HG03045 (cell line): ENCODE measurements around the gene GNL2.
A peak's percentile ranks its signal among the peaks of the same experiment; 100 is the strongest.

Source experiments
- ATAC-seq: cut with Tn5 transposase; IDR thresholded peaks from one replicate; pipeline ENCODE4 v1.9.1; 2021; ENCODE audit warnings: mild to moderate bottlenecking, moderate library complexity; ENCODE audit not compliant: unreplicated experiment

Gene GNL2

GRCh38 chr1:37595440-37596181 is at the start of gene GNL2:
Gene GNL2, minus strand, starts transcription at chr1:37595937. Its CDS starts 115 bp downstream, at chr1:37595822.
- peak; percentile 98 for ATAC-seq

DNA sequence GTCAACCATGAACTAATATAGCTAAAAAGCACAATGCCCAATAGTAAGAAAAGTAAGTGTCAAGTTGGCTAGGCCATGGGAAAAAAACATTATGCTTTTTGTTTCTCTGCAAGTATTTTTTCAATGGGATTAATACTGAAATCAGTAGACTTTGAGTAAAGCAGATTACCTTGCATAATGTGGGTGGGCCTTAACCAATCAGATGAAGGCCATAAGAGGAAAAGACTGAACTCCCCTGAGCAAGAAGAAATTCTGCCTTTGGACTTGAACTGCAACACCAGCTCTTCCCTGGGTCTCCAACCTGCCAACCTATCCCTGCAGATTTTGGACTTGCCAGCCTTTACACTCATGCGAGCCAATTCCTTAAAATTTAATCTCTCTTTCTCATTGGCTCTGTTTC is 45.3 kb upstream of the GNL2 start:
- ATAC-seq = no peak

- ATAC-seq = no peak
Measured at GRCh38 chr1:37636435-37636834, 40.7 kb upstream of the GNL2 start.

GRCh38 chr1:37634992-37635902 is 39.5 kb upstream of the GNL2 start:
- ATAC-seq = no peak

GRCh38 chr1:37634244-37634991 is 38.7 kb upstream of the GNL2 start, which contains the start of gene RSPO1:
Gene RSPO1, minus strand, starts transcription at chr1:37634892. Its CDS starts 5,231 bp downstream, at chr1:37629661.
- no peak for ATAC-seq

- ATAC-seq = no peak
Measured at GRCh38 chr1:37633938-37634243, 38.2 kb upstream of the GNL2 start.

DNA sequence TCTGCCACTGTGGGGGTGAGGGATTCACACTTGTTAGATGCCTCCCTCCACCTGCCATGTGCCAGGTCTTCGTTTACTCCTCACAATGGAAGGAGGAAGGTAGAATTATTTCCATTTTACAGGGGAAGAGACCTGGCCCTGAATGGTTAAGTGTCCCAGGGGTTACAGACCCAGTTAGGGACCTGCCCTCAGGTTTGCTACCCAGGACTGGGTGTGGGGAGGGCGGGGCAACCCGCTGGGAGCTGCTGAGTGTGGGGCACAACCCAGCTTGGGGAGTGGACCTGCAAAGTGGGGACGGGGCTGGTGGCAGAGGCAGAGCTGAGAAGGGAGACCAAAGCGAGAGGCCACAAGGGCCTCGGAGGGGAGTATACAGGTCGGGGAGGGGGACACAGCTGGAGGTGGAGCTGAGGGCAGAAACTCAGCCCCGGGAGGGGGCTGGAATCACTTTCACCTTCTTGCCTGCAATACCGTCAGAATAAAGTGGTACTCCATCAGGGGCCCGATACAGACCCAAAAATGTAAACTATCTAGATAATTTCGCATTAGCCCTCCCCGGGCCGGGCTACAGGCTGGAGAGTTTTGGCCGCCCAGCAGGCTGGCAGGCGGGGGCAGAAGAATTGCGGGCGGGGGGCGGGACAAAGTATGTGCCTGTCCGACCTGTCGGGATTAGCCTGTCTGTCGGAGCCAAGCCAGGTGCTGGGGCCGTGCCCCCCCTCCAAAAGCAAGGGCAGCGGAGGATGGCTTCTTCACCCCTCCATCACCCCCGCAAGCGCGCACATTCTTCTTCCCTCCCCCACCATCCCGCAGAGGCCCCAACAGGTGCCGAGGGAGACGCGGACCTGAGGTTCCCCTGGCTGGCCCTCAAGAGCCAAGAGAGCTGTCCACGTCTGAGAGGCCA is 37.6 kb upstream of the GNL2 start:
- ATAC-seq = no peak

DNA sequence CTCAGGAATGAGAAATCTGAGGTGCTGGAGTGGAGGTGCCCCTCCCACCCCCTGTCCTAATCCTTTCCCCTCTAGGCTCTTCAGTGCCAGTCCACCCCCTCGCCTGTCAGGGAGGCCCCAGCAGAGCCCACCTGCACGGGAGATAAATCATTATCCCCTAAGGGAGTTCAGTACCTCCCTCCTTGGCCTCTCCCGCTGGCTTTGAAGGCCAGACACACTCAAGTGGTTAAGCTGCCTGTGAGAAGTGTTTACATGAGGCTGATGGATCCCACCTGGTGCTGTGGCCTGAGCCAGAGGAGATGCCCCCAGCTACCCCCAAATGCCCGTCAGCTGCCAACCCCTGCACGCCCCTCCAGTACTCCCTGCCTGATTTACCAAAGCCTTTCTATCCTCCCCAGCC is 35.3 kb upstream of the GNL2 start:
- no peak for ATAC-seq

- ATAC-seq = no peak
Measured at GRCh38 chr1:37630426-37631028, 34.8 kb upstream of the GNL2 start.

DNA sequence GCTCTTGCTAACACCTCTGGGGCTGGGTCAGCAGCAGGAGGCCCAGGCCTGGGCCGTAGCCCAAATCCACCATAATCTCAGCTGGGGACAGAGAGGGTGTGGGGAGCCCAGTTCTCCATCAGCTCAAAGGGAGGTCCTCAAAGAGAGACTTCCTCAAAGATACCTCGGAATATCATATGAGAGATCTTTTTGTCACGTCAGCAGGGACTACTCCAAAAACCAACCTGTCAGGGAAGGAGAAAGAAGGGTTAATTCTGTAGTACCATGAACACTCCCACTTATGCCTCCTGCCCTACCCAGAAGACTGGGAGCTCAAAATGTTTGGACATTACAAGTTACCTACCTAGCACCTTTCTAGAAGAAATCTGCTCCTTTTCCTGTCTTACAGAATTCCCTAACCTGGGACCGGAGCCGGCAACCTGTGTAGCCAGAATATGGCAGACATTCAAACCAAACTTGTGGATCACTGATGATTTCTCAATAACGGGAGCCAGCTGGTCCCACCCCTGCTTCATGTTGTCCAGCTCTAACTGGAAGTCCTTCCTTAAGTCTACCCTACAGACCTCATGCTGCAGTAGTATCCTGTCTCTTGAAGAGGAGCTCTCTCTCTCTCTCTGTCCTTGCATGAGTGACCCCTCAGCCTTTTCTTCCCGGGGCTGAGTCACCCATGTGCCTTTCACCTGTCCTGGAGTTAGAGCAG is 34.1 kb upstream of the GNL2 start:
- ATAC-seq = no peak

- no peak for ATAC-seq
Measured at GRCh38 chr1:37629008-37629407, 33.3 kb upstream of the GNL2 start.

DNA sequence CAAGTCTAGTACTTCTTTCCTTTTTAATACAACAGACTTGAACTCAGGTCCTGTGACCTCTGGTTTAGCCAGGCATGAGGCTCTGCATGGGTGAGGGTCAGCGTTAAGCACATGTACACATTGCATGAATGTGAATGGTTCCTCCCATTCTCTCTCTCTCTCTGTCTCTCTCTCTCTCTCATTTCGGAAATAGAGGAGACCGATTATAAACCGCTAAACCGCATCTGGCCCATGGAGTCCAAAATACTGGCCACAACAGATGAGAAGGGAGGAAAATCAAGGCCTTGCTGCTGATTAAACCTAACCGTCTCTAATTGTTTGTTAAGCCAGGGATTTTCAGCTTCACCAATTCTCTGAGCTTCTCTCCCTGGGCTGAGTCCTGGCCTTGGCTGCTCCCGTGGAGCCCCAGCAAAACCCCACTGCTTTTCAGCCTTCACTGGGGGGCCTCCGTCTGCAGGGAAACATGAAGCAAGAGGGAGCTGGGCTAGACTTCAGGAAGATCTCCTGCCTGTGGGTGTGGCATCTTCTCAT is 32.4 kb upstream of the GNL2 start:
- no peak for ATAC-seq

- ATAC-seq = no peak
Measured at GRCh38 chr1:37622131-37622530, 26.4 kb upstream of the GNL2 start.

DNA sequence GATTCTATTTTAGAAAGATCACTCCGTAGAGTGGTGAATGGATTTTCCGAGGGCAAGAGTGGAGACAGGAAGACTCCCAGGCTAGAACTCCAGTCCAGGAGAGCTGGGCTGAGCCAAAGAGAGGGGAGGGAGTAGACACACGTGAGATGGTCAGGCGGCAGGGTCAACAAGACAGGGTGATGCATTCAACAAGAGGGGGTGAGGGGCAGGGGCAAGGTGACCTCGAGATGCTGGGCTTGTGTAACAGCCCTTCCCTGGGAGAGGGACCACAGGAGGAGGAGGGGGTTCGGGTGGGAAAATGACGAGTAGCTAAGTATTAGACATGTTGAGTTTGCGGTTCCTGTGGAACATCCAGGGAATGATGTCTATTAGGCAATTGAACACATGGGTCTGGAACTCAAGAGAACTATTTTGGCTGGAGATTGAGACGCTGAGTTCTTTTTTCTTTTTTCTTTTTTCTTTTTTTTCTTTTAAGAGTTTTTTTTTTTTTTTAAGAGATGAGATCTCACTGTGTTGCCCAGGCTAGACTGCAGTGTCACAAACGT is 25.7 kb upstream of the GNL2 start:
- no peak for ATAC-seq

DNA sequence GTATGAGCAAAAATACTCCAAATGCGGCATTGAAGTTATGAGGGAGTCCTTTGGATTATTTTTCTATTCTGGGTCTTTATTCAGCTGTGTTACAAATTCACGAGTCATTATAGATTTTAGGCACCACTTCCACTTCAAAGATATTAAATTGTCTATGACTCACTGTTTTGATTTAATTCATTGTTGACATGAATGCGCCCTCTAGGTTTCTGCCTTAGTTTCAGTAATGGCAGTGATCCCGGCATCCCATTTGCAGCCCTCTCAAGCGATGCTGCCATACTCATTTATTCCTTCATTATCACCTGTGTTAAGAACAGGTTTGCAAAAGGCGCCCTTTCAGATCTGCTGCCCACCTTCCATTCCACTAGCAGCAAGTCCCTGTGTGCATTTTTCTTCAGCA is 25.0 kb upstream of the GNL2 start:
- no peak for ATAC-seq

- ATAC-seq = no peak
Measured at GRCh38 chr1:37616330-37616729, 20.6 kb upstream of the GNL2 start.

DNA sequence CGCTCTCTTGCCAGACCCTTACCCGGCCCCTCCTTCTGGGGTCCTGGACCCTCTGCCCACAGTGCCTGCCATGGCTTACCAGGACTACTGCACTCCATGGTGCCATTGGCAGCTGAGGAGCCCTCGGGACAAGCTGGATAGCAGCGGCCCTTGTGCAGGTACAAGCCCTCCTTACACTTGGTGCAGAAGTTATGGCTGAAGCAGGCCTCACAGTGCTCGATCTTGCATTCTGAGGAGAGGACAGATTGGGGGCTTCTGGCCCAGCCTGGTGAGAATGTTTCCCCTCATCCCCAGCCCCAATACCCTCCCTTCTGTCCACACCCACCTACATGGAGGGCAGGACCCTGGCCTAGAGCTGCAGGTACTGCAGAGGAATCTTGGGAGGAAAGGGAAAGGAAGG is 18.4 kb upstream of the GNL2 start:
- ATAC-seq = no peak

DNA sequence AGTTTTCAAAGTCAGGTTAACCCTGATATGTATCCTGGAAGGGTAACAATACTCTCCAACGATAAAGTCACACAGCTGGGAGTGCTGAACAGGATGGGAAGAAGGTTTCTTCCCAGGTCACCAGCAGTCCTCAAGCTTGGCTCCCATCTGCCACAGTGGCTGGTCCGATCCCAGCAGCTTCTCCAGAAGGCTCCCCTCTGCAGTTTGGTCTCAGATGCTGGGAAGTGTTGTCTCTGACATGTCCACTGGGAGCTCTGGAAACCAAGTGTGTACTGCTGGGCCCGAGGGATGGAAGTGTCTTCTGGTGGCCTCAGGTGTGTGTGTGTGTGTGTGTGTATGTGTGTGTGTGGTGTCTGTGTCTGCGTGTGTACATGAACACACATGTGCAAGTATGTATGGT is 16.4 kb upstream of the GNL2 start:
- ATAC-seq = no peak

DNA sequence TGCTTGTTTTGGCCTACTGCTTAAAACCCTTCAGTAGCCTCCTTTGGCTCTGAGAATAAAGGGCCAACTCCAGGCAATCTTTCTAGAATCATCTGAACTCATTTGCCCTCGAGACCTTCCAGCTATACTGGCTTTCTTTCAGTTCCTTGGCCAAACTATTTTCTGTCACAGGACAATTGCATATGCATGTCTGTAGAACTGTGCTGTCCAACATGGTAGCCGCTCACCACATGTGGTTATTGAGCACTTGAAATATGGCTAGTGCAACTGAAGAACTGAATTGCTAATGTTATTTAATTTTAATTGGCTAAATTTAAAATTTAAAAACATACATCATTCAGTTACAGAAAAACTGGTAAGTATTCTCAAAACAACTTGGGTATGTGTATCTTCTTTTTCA is 14.3 kb upstream of the GNL2 start:
- no peak for ATAC-seq
